ENCODE results near the gene GPR137. TPM values are rescaled to one million over a fixed set of nuclear protein-coding genes. Genes with fewer than 3 reads are reported as not detected.
A peak's percentile ranks its signal among the peaks of the same experiment; 100 is the strongest.

GPR137 gene
- total RNA-seq = 10 to 100 TPM; 14.9 to 46.9 (median 33.8) TPM

- Histone ChIP-seq H3K36me3 (no peaks in the 10 kb centered on the region), H3K4me1 (peaks cover 9 to 23% of the 10 kb centered on the region in 2 donors), H3K27me3 (no peaks in the 10 kb centered on the region), H3K9me3 (no peaks in the 10 kb centered on the region), H3K27ac (peak within 1 kb of the TSS; percentile 83 to 91 (median 90)), H3K4me3 (replicated peaks in 1 of 3) (peak within 1 kb of the TSS; percentile 81 to 91 (median 88))
- intact Hi-C loops (cut with DNase I) = no loop called here
- TF ChIP-seq POLR2A (IDR thresholded peaks at IDR 0.05) = peak in 1 of 2 donors; percentile 59
- no peak for TF ChIP-seq CTCF (IDR thresholded peaks at IDR 0.05)
- DNase-seq = peak; percentile 86 to 87
- WGBS, 2 donors = 0 to 1% methylated on average over 18 to 29 of the region's 102 CpGs
Observed at GRCh38 chr11:64284962-64285884, at the start of gene GPR137. GPR137 (plus strand) TSS chr11:64285848; CDS start chr11:64286525, 677 bp downstream.

GRCh38 chr11:64237484-64237951 lies 48.1 kb upstream of the GPR137 start:
- intact Hi-C loops (cut with DNase I) = no loop called here
- Histone ChIP-seq H3K36me3 (peaks cover 10 to 12% of the 10 kb centered on the region in 2 donors), H3K9me3 (no peaks in the 10 kb centered on the region), H3K27me3 (no peaks in the 10 kb centered on the region), H3K27ac (no peak overlapping the region), H3K4me1 (peaks cover 35 to 43% of the 10 kb centered on the region in 2 donors), H3K4me3 (replicated peaks in 1 of 3) (no peak overlapping the region)
- TF ChIP-seq CTCF (IDR thresholded peaks at IDR 0.05) (no peak), POLR2A (IDR thresholded peaks at IDR 0.05) (no peak)
- 75 to 85% methylated on average over 4 to 12 of the region's 12 CpGs for WGBS, 2 donors
- DNase-seq = no peak

GRCh38 chr11:64238076-64238475 lies 47.6 kb upstream of the GPR137 start:
- Histone ChIP-seq H3K4me1 (peaks cover 41 to 43% of the 10 kb centered on the region in 2 donors), H3K36me3 (peaks cover 10 to 12% of the 10 kb centered on the region in 2 donors), H3K9me3 (no peaks in the 10 kb centered on the region), H3K4me3 (replicated peaks in 1 of 3) (no peak overlapping the region), H3K27me3 (no peaks in the 10 kb centered on the region), H3K27ac (no peak overlapping the region)
- intact Hi-C loops (cut with DNase I) = no loop called here
- TF ChIP-seq CTCF (IDR thresholded peaks at IDR 0.05) (no peak), POLR2A (IDR thresholded peaks at IDR 0.05) (no peak)
- no peak for DNase-seq
- WGBS, 2 donors = 82 to 88% methylated on average over 9 of the region's 9 CpGs

- Histone ChIP-seq H3K4me3 (replicated peaks in 1 of 3) (no peak overlapping the region), H3K9me3 (no peaks in the 10 kb centered on the region), H3K27ac (no peak overlapping the region), H3K36me3 (peaks cover 10 to 12% of the 10 kb centered on the region in 2 donors), H3K27me3 (no peaks in the 10 kb centered on the region), H3K4me1 (peaks cover 32 to 35% of the 10 kb centered on the region in 2 donors)
- intact Hi-C loops (cut with DNase I) = no loop called here
- WGBS, 2 donors = 86% methylated on average over 5 of the region's 5 CpGs
- TF ChIP-seq CTCF (IDR thresholded peaks at IDR 0.05) = no peak
- TF ChIP-seq POLR2A (IDR thresholded peaks at IDR 0.05) = no peak
- DNase-seq = no peak
Observed at GRCh38 chr11:64238999-64239398, 46.6 kb upstream of the GPR137 start.

Measured in thyroid gland (tissue), 4 donors.